GM12878 (cell line): Measurements from ENCODE around the gene PRDM15. TPM values are rescaled to one million over a fixed set of nuclear protein-coding genes. Genes with fewer than 3 reads are reported as not detected.
A peak's percentile ranks its signal among the peaks of the same experiment; 100 is the strongest.

ENCODE experiments used
- ATAC-seq: fragments of 200-7000 bp; cut with Tn5 transposase; 3 replicates; pipeline ENCODE4 v1.9.1; 2020; ENCODE audit warnings: mild to moderate bottlenecking, moderate library complexity
- BruUV-seq: library from RNA; stranded (reverse); fragments of 400-500 nt; replicated peaks from 2 replicates; lab custom pipeline; 2021; lab: Mats Ljungman, UMichigan
- CTCF ChIA-PET: fragments of 300-600 bp; sonication (Branson Sonifier 250); formaldehyde crosslinking; extraction: SDS; loops from one replicate; lab custom pipeline; 2021; ENCODE audit warnings: inconsistent platforms; lab: Yijun Ruan, JAX
- POLR2A ChIA-PET: fragments of 350-600 bp; formaldehyde crosslinking; extraction: SDS; loops from one replicate; lab custom pipeline; 2021; ENCODE audit warnings: inconsistent platforms; lab: Charles Lee
- RAD21 ChIA-PET: fragments of 300-600 bp; sonication (Branson Sonifier 250); formaldehyde crosslinking; loops from one replicate; lab custom pipeline; 2023; ENCODE audit warnings: antibody characterized with exemption; ENCODE audit not compliant: unreplicated experiment; lab: Charles Lee
- SMC1A ChIA-PET: fragments of 300-600 bp; sonication (Branson Sonifier 250); formaldehyde crosslinking; loops from one replicate; lab custom pipeline; 2023; ENCODE audit not compliant: unreplicated experiment, uncharacterized antibody; lab: Charles Lee
- DNase-seq: peaks from one replicate; pipeline ENCODE4 v3.0.0-alpha.2; 2011; ENCODE audit warnings: low read depth, low spot score
- FAIRE-seq: peaks from 3 replicates; lab custom pipeline; 2011; peaks lifted over from hg19 to GRCh38; lab: Jason Lieb, UNC
- H2AFZ ChIP-seq: 2 replicates; pipeline ENCODE4 v1.6.0; 2011; ENCODE audit warnings: low read depth, low read length, control low read depth; ENCODE audit not compliant: control insufficient read depth
- H3K27ac ChIP-seq: 2 replicates; pipeline ENCODE4 v1.5.1; 2011; ENCODE audit warnings: control low read depth; ENCODE audit not compliant: control insufficient read depth, insufficient read depth
- H3K27me3 ChIP-seq, 2 experiments: replicated peaks in 1 of 2; 2 replicates each; pipeline versions ENCODE4 v1.6.0 to v1.6.1; 2011; ENCODE audit warnings: low read length in 1 of 2; ENCODE audit not compliant: control insufficient read depth in 2 of 2, insufficient read depth in 2 of 2
- H3K36me3 ChIP-seq, 2 experiments: 2 replicates each; pipeline ENCODE4 v1.5.1; 2011; ENCODE audit warnings: low read length in 1 of 2; ENCODE audit not compliant: control insufficient read depth in 2 of 2, insufficient read depth in 2 of 2
- H3K4me1 ChIP-seq: 2 replicates; pipeline ENCODE4 v1.6.1; 2011; ENCODE audit warnings: mild to moderate bottlenecking, low read length, moderate library complexity, mixed read lengths; ENCODE audit not compliant: control insufficient read depth, insufficient read depth
- H3K4me2 ChIP-seq: 2 replicates; pipeline ENCODE4 v1.6.0; 2011; ENCODE audit warnings: control low read depth; ENCODE audit not compliant: control insufficient read depth, insufficient read depth
- H3K4me3 ChIP-seq: fragments of 200-600 bp; sonication (generic); 2 replicates; pipeline ENCODE4 v1.5.1; 2016
- H3K79me2 ChIP-seq: 2 replicates; pipeline ENCODE4 v1.6.0; 2011; ENCODE audit warnings: low read length; ENCODE audit not compliant: control insufficient read depth, insufficient read depth
- H3K9ac ChIP-seq: 2 replicates; pipeline ENCODE4 v1.8.0; 2011; ENCODE audit warnings: low read length, control low read depth, mixed read lengths; ENCODE audit not compliant: control insufficient read depth, insufficient read depth
- H3K9me3 ChIP-seq: replicated peaks from 3 replicates; pipeline ENCODE4 v1.5.1; 2011; ENCODE audit warnings: mild to moderate bottlenecking, low read length; ENCODE audit not compliant: control insufficient read depth, insufficient read depth
- H4K20me1 ChIP-seq: 2 replicates; pipeline ENCODE4 v1.6.0; 2011; ENCODE audit not compliant: control insufficient read depth, insufficient read depth
- BACH1 ChIP-seq: fragments of 450-650 bp; IDR thresholded peaks from 2 replicates; pipeline ENCODE4 v1.6.1; 2017; ENCODE audit warnings: mild to moderate bottlenecking, borderline replicate concordance
- CREB1 ChIP-seq: IDR thresholded peaks from 2 replicates; pipeline ENCODE4 v1.6.1; 2012; ENCODE audit warnings: low read depth, mild to moderate bottlenecking, inconsistent platforms
- EP300 ChIP-seq, 2 experiments: fragments of 150-350 bp in 1 of 2; IDR thresholded peaks; 2 replicates each; pipeline ENCODE4 v1.6.1; 2011 to 2012; ENCODE audit warnings: low read depth in 2 of 2, low read length in 2 of 2, borderline replicate concordance in 1 of 2, improper control_type of control experiment in 1 of 2, inconsistent platforms in 1 of 2; ENCODE audit not compliant: control insufficient read depth in 1 of 2
- MYB ChIP-seq: fragments of 150-350 bp; IDR thresholded peaks from 2 replicates; pipeline ENCODE4 v1.6.1; 2014; ENCODE audit warnings: mild to moderate bottlenecking, low read depth, low read length, borderline replicate concordance
- MYC ChIP-seq: IDR thresholded peaks from 2 replicates; pipeline ENCODE4 v1.6.1; 2011; ENCODE audit warnings: mild to moderate bottlenecking, low read length, moderate library complexity, inconsistent platforms; ENCODE audit not compliant: insufficient read depth, insufficient replicate concordance, insufficient read length, severe bottlenecking
- TCF7 ChIP-seq: IDR thresholded peaks from 2 replicates; pipeline ENCODE4 v1.6.1; 2014; ENCODE audit warnings: antibody characterized with exemption, borderline replicate concordance
- ZBED1 ChIP-seq: IDR thresholded peaks from 2 replicates; pipeline ENCODE4 v1.6.1; 2016; ENCODE audit warnings: borderline replicate concordance
- ZNF622 ChIP-seq: fragments of 450-650 bp; IDR thresholded peaks from 2 replicates; pipeline ENCODE4 v1.6.1; 2017; ENCODE audit warnings: mild to moderate bottlenecking, inconsistent platforms
- ZSCAN29 ChIP-seq: fragments of 450-650 bp; IDR thresholded peaks from 2 replicates; pipeline ENCODE4 v1.6.1; 2017; ENCODE audit warnings: mild to moderate bottlenecking, moderate library complexity
- WGBS: methylation state at CpG from one replicate; pipeline ENCODE4 v1.1.6; 2016; ENCODE audit warnings: low lambda C conversion rate; ENCODE audit not compliant: insufficient replicate concordance, insufficient coverage; ENCODE audit errors: missing lambda C conversion rate; 5-methylcytosine and 5-hydroxymethylcytosine counted together
- in situ Hi-C: fragments of 300-500 bp; cut with MboI; formaldehyde crosslinking; loops from 9 replicates; pipeline ENCODE4 v1.14.3; 2018; ENCODE audit warnings: mixed read lengths
- intact Hi-C: fragments of 100-400 bp; cut with micrococcal nuclease; formaldehyde crosslinking; loops from one replicate; pipeline ENCODE4 v1.14.2; 2022; ENCODE audit not compliant: unreplicated experiment
- polyA plus RNA-seq, 11 experiments: library from polyadenylated mRNA; depleted of rRNA in 4 of 11; unstranded in 6 of 11; stranded (reverse) in 5 of 11; fragments of >200 nt; fragmentation: Nextera tagmentation in 4 of 11; fragmentation: Illumina TruSeq in 1 of 11; extraction: Ambion mirVana in 4 of 11; extraction: Trizol in 1 of 11; gene quantifications; 1 replicate in 1 of 11; 2 replicates in 10 of 11; pipeline versions ENCODE4 v1.2.1 to v1.2.3, GENCODE V29; 2011 to 2016; ENCODE audit warnings: inconsistent platforms in 2 of 11, missing spikeins in 2 of 11, low read depth in 1 of 11
- total RNA-seq, 4 experiments: library from RNA; depleted of rRNA in 3 of 4; stranded (reverse); fragments of >200 nt in 3 of 4; fragmentation: Illumina TruSeq in 1 of 4; extraction: Trizol in 1 of 4; gene quantifications; 2 replicates each; pipeline versions ENCODE4 v1.2.1 to v1.2.3, GENCODE V29; 2013 to 2021
- TF ChIP-seq, protein P1 (sequence below): IDR thresholded peaks from 2 replicates; pipeline ENCODE4 v1.6.1; 2012; ENCODE audit warnings: low read depth, low read length, improper control_type of control experiment

Gene PRDM15
- total and polyA plus RNA-seq, 10 of the 15 experiments (the other 5 are each of a cell fraction or from before 2014, with no cell fraction given), result 2.2 to 16.0 (median 8.6) TPM

DNA sequence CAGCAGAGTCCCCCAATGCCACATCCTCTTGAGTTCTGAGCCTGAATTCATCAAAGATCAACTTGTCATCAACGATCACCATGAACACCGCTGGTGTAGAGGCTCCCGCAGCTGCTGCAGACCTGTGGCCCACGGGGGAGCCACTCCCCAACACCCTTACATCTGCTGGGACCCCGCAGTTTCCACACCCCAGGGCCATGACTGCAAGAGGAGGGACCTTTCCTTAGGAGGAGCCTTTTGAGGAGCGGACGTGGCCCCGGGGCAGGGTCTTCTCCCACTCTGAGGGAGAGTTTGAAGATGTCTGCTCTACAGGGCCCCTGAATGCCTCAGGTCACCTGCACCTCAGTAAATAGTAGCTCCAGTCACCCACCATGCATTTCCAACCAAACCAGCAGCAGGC, 2.7 kb downstream of the PRDM15 start:
- WGBS, result 97% methylated on average over 8 of the region's 8 CpGs
- no peak overlapping the region for H3K9ac ChIP-seq
- H3K79me2 ChIP-seq, result peaks cover 49% of the 10 kb centered on the region
- DNase-seq (no peak), ATAC-seq (no peak), FAIRE-seq (no peak)
- intact Hi-C loops, result loop anchor here (5.0 kb wide), 1 partner anchor 131 kb away; no protein-coding TSS in a partner anchor
- in situ Hi-C loops, result no loop called here
- ChIA-PET CTCF (interaction anchor here (0.9 to 2.6 kb wide), 5 partner anchors 9 to 241 kb away, joined by 3 to 15 read pairs (median 5); no protein-coding TSS in a partner anchor), POLR2A (no interaction called here)
- BruUV-seq, result no TSS peak
- H3K4me3 ChIP-seq, result peak overlapping the region; percentile 43; the same call in 1 of the 2 replicates
- H3K36me3 ChIP-seq, result no peaks in the 10 kb centered on the region; a peak in 1 of 4 replicates
- no peaks in the 10 kb centered on the region for H3K9me3 ChIP-seq
- no peaks in the 10 kb centered on the region for H3K27me3 ChIP-seq
- TF ChIP-seq CREB1 (no peak), MYC (no peak), ZSCAN29 (no peak), ZBED1 (no peak), ZNF622 (no peak), BACH1 (no peak), TCF7 (no peak), EP300 (IDR thresholded peaks at IDR 0.05; ENCODE audit: borderline replicate concordance in 1 of 2, control insufficient read depth in 1 of 2, low read depth in 2 of 2, low read length in 2 of 2) (no peak), MYB (no peak)
- TF ChIP-seq, protein P1, sequence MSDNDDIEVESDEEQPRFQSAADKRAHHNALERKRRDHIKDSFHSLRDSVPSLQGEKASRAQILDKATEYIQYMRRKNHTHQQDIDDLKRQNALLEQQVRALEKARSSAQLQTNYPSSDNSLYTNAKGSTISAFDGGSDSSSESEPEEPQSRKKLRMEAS, result no peak
- TF ChIP-seq, all 136 proteins: peak for 0
- RAD21 ChIA-PET, result interaction anchor here (0.7 to 1.8 kb wide), 5 partner anchors 14 to 241 kb away, joined by 3 to 6 read pairs (median 4); no protein-coding TSS in a partner anchor
- H3K27ac ChIP-seq, result no peak overlapping the region
- H2AFZ ChIP-seq, result no peak overlapping the region
- peaks cover 27% of the 10 kb centered on the region for H3K4me1 ChIP-seq
- H4K20me1 ChIP-seq, result no peaks in the 10 kb centered on the region
- SMC1A ChIA-PET, result interaction anchor here (1.4 to 4.6 kb wide), 3 partner anchors 48 to 241 kb away, joined by 3 to 51 read pairs (median 19); no protein-coding TSS in a partner anchor
- peak overlapping the region; percentile 80; the same call in 1 of the 2 replicates for H3K4me2 ChIP-seq
